Mesenchymal stem cell (in vitro differentiated cells and primary cell): ENCODE results near the gene CBFA2T2.

Experiments used
- DNase-seq: peaks from one replicate; pipeline ENCODE4 v3.0.0-alpha.2; 2013
- H2AFZ ChIP-seq: one replicate; pipeline ENCODE4 v1.6.1; 2013; ENCODE audit warnings: low read depth, mild to moderate bottlenecking, control low read depth, inconsistent platforms, low read length, moderate library complexity
- H2AK5ac ChIP-seq: 2 replicates; pipeline ENCODE4 v1.6.1; 2013; ENCODE audit warnings: low read length, moderate library complexity, mild to moderate bottlenecking, inconsistent platforms; ENCODE audit not compliant: severe bottlenecking
- H2BK120ac ChIP-seq: one replicate; pipeline ENCODE4 v1.6.1; 2013; ENCODE audit warnings: low read depth, mild to moderate bottlenecking, inconsistent platforms, low read length, moderate library complexity
- H2BK12ac ChIP-seq, 2 experiments: one replicate each; pipeline ENCODE4 v1.6.1; 2013; ENCODE audit warnings: inconsistent platforms in 2 of 2, low read length in 2 of 2, mild to moderate bottlenecking in 2 of 2, moderate library complexity in 2 of 2, control low read depth in 1 of 2
- H2BK15ac ChIP-seq: one replicate; pipeline ENCODE4 v1.6.1; 2013; ENCODE audit warnings: mild to moderate bottlenecking, low read depth, inconsistent platforms; ENCODE audit not compliant: poor library complexity, severe bottlenecking
- H2BK5ac ChIP-seq: 2 replicates; pipeline ENCODE4 v1.6.1; 2013; ENCODE audit warnings: low read depth, mild to moderate bottlenecking, low read length, control low read depth, inconsistent platforms; ENCODE audit not compliant: poor library complexity, severe bottlenecking
- H3K14ac ChIP-seq, 2 experiments: one replicate each; pipeline ENCODE4 v1.6.1; 2013; ENCODE audit warnings: inconsistent platforms in 2 of 2, low read length in 2 of 2, control low read depth in 1 of 2, mild to moderate bottlenecking in 1 of 2, moderate library complexity in 1 of 2
- H3K18ac ChIP-seq, 2 experiments: one replicate each; pipeline ENCODE4 v1.6.1; 2013; ENCODE audit warnings: inconsistent platforms in 2 of 2, low read length in 2 of 2, control low read depth in 1 of 2, low read depth in 1 of 2, mild to moderate bottlenecking in 1 of 2
- H3K23ac ChIP-seq, 2 experiments: one replicate each; pipeline ENCODE4 v1.6.1; 2013; ENCODE audit warnings: inconsistent platforms in 2 of 2, low read length in 2 of 2, mild to moderate bottlenecking in 2 of 2, moderate library complexity in 2 of 2, control low read depth in 1 of 2
- H3K27ac ChIP-seq: 2 replicates; pipeline ENCODE4 v1.5.1; 2013; ENCODE audit warnings: mild to moderate bottlenecking, moderate library complexity, low read length, control low read depth, inconsistent platforms; ENCODE audit not compliant: poor library complexity, severe bottlenecking
- H3K27me3 ChIP-seq, 2 experiments: 2 replicates each; pipeline versions ENCODE4 v1.6.1 to v1.7.0; 2013; ENCODE audit warnings: low read length in 2 of 2, mild to moderate bottlenecking in 2 of 2, moderate library complexity in 2 of 2, control low read depth in 1 of 2, inconsistent platforms in 1 of 2; ENCODE audit not compliant: control insufficient read depth in 1 of 2, insufficient read depth in 1 of 2
- H3K36me3 ChIP-seq, 2 experiments: 2 replicates each; pipeline versions ENCODE4 v1.6.1 to v1.7.0; 2013; ENCODE audit warnings: low read length in 2 of 2, control low read depth in 1 of 2, inconsistent platforms in 1 of 2, low read depth in 1 of 2, mild to moderate bottlenecking in 1 of 2; ENCODE audit not compliant: insufficient read depth in 2 of 2, control insufficient read depth in 1 of 2
- H3K4ac ChIP-seq, 2 experiments: one replicate each; pipeline ENCODE4 v1.6.1; 2013; ENCODE audit warnings: inconsistent platforms in 2 of 2, low read length in 2 of 2, mild to moderate bottlenecking in 2 of 2, moderate library complexity in 2 of 2, control low read depth in 1 of 2, low read depth in 1 of 2
- H3K4me1 ChIP-seq: 2 replicates; pipeline ENCODE4 v1.6.1; 2013; ENCODE audit warnings: low read depth, low read length, control low read depth; ENCODE audit not compliant: control insufficient read depth, insufficient read depth
- H3K4me2 ChIP-seq: 2 replicates; pipeline ENCODE4 v1.6.1; 2013; ENCODE audit warnings: low read length, mild to moderate bottlenecking, inconsistent platforms; ENCODE audit not compliant: poor library complexity, severe bottlenecking
- H3K4me3 ChIP-seq, 2 experiments: 2 replicates each; pipeline versions ENCODE4 v1.5.1 to v1.7.0; 2013; ENCODE audit warnings: low read length in 2 of 2, mild to moderate bottlenecking in 2 of 2, control low read depth in 1 of 2, low read depth in 1 of 2; ENCODE audit not compliant: insufficient read depth in 1 of 2
- H3K79me1 ChIP-seq: replicated peaks from 2 replicates; pipeline ENCODE4 v1.6.1; 2013; ENCODE audit warnings: mild to moderate bottlenecking, control low read depth, low read length, inconsistent platforms; ENCODE audit not compliant: poor library complexity, severe bottlenecking
- H3K9ac ChIP-seq: 2 replicates; pipeline ENCODE4 v1.7.0; 2013; ENCODE audit warnings: mild to moderate bottlenecking, low read length, moderate library complexity
- H3K9me3 ChIP-seq: 2 replicates; pipeline ENCODE4 v1.7.0; 2013; ENCODE audit warnings: mild to moderate bottlenecking, low read length; ENCODE audit not compliant: control insufficient read depth
- H4K8ac ChIP-seq: one replicate; pipeline ENCODE4 v1.6.1; 2013; ENCODE audit warnings: inconsistent platforms, mild to moderate bottlenecking, low read length, moderate library complexity
- H4K91ac ChIP-seq: one replicate; pipeline ENCODE4 v1.6.1; 2013; ENCODE audit warnings: mild to moderate bottlenecking, low read length, inconsistent platforms
- WGBS: methylation state at CpG from one replicate; pipeline ENCODE4 v1.1.7; 2013; ENCODE audit warnings: mixed read lengths; 5-methylcytosine and 5-hydroxymethylcytosine counted together

Gene CBFA2T2

DNA sequence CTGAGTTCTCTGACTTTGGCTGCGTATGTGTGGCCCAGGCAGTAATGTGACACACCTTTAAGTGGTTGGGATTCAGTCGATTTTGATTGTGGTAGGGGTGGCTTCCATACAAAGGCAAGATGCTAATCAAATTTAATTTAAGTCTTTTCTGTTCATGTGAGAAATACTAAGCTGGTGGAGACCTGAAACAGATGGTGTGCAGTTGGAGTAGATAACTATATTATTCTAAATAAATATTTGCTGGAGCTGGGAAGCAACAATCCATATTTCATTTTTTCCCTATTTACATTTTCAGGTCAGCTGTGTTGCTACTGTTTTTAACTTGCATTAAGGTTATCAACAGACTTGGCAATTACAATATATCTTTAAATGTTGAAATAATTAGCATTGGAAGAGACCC, 104.8 kb downstream of the CBFA2T2 start:
- Histone ChIP-seq H3K36me3 (peaks cover 0 to 5% of the 10 kb centered on the region in 2 experiments), H2BK15ac (no peak overlapping the region), H3K23ac (no peak overlapping the region), H3K4me1 (no peaks in the 10 kb centered on the region), H2BK12ac (no peak overlapping the region), H3K27ac (no peak overlapping the region), H3K18ac (no peak overlapping the region), H2BK5ac (no peak overlapping the region), H3K4me2 (no peak overlapping the region), H3K14ac (no peak overlapping the region), H3K79me1 (peaks cover 17% of the 10 kb centered on the region), H4K91ac (no peak overlapping the region), H3K9ac (no peak overlapping the region), H3K4ac (no peak overlapping the region), H3K4me3 (no peak overlapping the region), H4K8ac (no peak overlapping the region), H2BK120ac (no peak overlapping the region), H2AK5ac (no peak overlapping the region), H2AFZ (no peak overlapping the region), H3K9me3 (no peaks in the 10 kb centered on the region), H3K27me3 (no peaks in the 10 kb centered on the region)
- WGBS: 95% methylated on average over 2 of the region's 2 CpGs
- DNase-seq: no peak

DNA sequence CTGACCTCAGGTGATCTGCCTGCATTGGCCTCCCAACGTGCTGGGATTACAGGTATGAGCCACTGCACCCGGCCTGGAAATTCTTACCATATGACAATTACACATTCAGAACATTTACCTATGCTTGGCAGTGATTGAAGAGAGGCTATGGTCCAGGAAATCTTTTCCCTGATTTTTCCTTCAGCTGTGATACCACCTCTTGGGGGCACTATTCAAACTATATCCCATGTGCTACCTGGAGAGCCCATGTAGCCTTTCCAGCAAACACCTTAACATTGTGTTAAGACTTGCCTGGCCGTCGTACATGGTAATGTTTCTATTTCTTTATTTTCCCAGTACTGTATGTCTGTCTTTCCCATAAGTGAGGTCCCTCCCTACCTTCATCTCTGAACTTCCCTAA, 110.5 kb downstream of the CBFA2T2 start:
- no peak overlapping the region for H3K4me3 ChIP-seq
- H3K18ac ChIP-seq: no peak overlapping the region
- H3K9me3 ChIP-seq: no peaks in the 10 kb centered on the region
- H3K14ac ChIP-seq: no peak overlapping the region
- no peak for DNase-seq
- no peak overlapping the region for H2BK15ac ChIP-seq
- no peak overlapping the region for H2BK12ac ChIP-seq
- H3K27ac ChIP-seq: no peak overlapping the region
- H2BK5ac ChIP-seq: no peak overlapping the region
- no peak overlapping the region for H3K9ac ChIP-seq
- H2AK5ac ChIP-seq: no peak overlapping the region
- H2AFZ ChIP-seq: no peak overlapping the region
- no peak overlapping the region for H3K4ac ChIP-seq
- H3K4me2 ChIP-seq: no peak overlapping the region
- H3K27me3 ChIP-seq: no peaks in the 10 kb centered on the region
- H4K91ac ChIP-seq: no peak overlapping the region
- H4K8ac ChIP-seq: no peak overlapping the region
- WGBS: 100% methylated on average over 2 of the region's 4 CpGs
- H3K23ac ChIP-seq: no peak overlapping the region
- H3K79me1 ChIP-seq: peaks cover 1% of the 10 kb centered on the region
- H2BK120ac ChIP-seq: no peak overlapping the region
- no peaks in the 10 kb centered on the region for H3K4me1 ChIP-seq
- H3K36me3 ChIP-seq: peaks cover 5 to 14% of the 10 kb centered on the region in 2 experiments

DNA sequence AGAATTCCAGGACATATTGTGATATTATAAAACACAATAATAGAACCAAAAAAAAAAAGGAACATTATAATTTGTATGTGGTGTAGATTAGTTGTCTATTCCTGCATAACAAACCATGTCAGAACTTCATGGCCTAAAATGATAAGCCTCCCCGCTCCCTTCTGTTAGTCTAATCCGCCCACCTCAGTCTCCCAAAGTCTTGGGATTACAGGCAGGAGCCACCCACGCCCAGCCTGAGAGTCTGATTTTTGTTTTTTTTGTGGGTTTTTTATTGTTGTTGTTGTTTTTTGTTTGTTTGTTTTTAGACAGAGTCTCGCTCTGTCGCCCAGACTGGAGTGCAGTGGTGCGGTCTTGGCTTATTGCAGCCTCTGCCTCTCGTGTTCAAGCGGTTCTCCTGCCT, 111.1 kb downstream of the CBFA2T2 start:
- no peak overlapping the region for H3K23ac ChIP-seq
- H2BK12ac ChIP-seq: no peak overlapping the region
- no peak overlapping the region for H3K4me2 ChIP-seq
- DNase-seq: no peak
- H3K4me3 ChIP-seq: no peak overlapping the region
- no peak overlapping the region for H2BK15ac ChIP-seq
- no peaks in the 10 kb centered on the region for H3K4me1 ChIP-seq
- no peak overlapping the region for H3K27ac ChIP-seq
- no peak overlapping the region for H2AK5ac ChIP-seq
- no peaks in the 10 kb centered on the region for H3K27me3 ChIP-seq
- H4K8ac ChIP-seq: no peak overlapping the region
- no peaks in the 10 kb centered on the region for H3K9me3 ChIP-seq
- H3K18ac ChIP-seq: no peak overlapping the region
- WGBS: 96% methylated on average over 8 of the region's 8 CpGs
- peaks cover 5 to 14% of the 10 kb centered on the region in 2 experiments for H3K36me3 ChIP-seq
- no peak overlapping the region for H2BK120ac ChIP-seq
- H4K91ac ChIP-seq: no peak overlapping the region
- no peak overlapping the region for H2AFZ ChIP-seq
- no peak overlapping the region for H3K4ac ChIP-seq
- H2BK5ac ChIP-seq: no peak overlapping the region
- peaks cover 1% of the 10 kb centered on the region for H3K79me1 ChIP-seq
- no peak overlapping the region for H3K14ac ChIP-seq
- no peak overlapping the region for H3K9ac ChIP-seq

DNA sequence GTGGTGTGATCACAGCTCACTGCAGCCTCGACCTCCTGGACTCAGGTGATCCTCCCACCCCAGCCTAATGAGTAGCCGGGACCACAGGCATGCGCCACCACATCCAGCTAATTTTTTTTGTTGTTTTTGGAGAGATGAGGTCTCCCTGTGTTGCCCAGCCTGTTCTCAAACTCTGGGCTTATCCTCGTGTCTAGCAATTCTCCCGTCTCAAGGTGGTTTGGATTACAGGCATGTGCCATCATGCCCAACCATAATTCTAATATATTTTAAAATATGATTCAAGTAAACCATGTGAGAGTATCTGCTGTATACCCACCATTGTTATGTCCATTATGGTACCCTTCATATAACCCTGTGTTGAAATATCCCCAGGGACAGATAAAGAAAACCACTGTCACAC, 112.0 kb downstream of the CBFA2T2 start:
- Histone ChIP-seq H3K4me2 (no peak overlapping the region), H3K4ac (no peak overlapping the region), H3K9me3 (no peaks in the 10 kb centered on the region), H3K79me1 (peaks cover 6% of the 10 kb centered on the region), H3K27me3 (no peaks in the 10 kb centered on the region), H2BK12ac (no peak overlapping the region), H3K27ac (no peak overlapping the region), H2BK120ac (no peak overlapping the region), H3K23ac (no peak overlapping the region), H3K9ac (no peak overlapping the region), H3K4me1 (no peaks in the 10 kb centered on the region), H3K36me3 (peaks cover 5 to 18% of the 10 kb centered on the region in 2 experiments), H2AFZ (no peak overlapping the region), H3K14ac (no peak overlapping the region), H2AK5ac (no peak overlapping the region), H2BK15ac (no peak overlapping the region), H3K18ac (no peak overlapping the region), H4K8ac (no peak overlapping the region), H4K91ac (no peak overlapping the region), H3K4me3 (no peak overlapping the region), H2BK5ac (no peak overlapping the region)
- WGBS: 94% methylated on average over 3 of the region's 5 CpGs
- no peak for DNase-seq
